ENCODE measurements around the gene ATP2A2.

DNA sequence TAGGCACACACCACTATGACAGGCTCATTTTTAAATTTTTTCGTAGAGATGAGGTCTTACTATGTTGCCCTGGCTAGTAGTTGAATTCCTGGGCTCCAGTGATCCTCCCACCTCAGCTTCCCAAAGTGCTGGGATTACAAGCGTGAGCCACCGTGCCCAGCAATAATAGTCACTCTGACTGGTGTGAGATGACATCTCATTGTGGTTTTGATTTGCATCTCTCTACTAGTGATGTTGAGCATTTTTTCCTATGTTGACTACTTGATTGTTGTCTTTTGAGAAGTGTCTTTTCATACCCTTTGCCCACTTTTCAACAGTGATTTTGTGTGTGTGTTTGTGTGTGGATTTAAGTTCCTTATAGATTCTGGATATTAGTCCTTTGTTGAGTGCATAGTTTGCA lies 26.3 kb downstream of the ATP2A2 start:
- TF ChIP-seq, protein P1, sequence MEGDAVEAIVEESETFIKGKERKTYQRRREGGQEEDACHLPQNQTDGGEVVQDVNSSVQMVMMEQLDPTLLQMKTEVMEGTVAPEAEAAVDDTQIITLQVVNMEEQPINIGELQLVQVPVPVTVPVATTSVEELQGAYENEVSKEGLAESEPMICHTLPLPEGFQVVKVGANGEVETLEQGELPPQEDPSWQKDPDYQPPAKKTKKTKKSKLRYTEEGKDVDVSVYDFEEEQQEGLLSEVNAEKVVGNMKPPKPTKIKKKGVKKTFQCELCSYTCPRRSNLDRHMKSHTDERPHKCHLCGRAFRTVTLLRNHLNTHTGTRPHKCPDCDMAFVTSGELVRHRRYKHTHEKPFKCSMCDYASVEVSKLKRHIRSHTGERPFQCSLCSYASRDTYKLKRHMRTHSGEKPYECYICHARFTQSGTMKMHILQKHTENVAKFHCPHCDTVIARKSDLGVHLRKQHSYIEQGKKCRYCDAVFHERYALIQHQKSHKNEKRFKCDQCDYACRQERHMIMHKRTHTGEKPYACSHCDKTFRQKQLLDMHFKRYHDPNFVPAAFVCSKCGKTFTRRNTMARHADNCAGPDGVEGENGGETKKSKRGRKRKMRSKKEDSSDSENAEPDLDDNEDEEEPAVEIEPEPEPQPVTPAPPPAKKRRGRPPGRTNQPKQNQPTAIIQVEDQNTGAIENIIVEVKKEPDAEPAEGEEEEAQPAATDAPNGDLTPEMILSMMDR (IDR thresholded peaks at IDR 0.05): no peak
- no peak for TF ChIP-seq POLR2A (IDR thresholded peaks at IDR 0.05)

All from right lobe of liver (tissue), 4 donors.